Activated T-cell treated with anti-CD3 and anti-CD28 coated beads, Interleukin-2, amount 50 U/mL, for 72 hours (primary cell): ENCODE measurements around the gene CYP27B1. TPM values are rescaled to one million over a fixed set of nuclear protein-coding genes. Genes with fewer than 3 reads are reported as not detected.

ENCODE experiments used
- ATAC-seq, 2 donors: fragments of 150-1000 bp; cut with Tn5 transposase; replicated peaks in 1 of 2; 2 replicates each; pipeline ENCODE4 v1.10.0; 2021; ENCODE audit warnings: moderate library complexity in 2 of 2, mild to moderate bottlenecking in 1 of 2
- DNase-seq, 2 donors: peaks; one replicate each; pipeline ENCODE4 v3.0.0; 2021 to 2022; ENCODE audit warnings: mixed read lengths in 1 of 2
- H3K27ac Mint-ChIP-seq: one replicate; pipeline ENCODE4 v1.8.0; 2022; ENCODE audit warnings: mild to moderate bottlenecking, moderate library complexity, mixed read lengths
- H3K27me3 Mint-ChIP-seq: one replicate; pipeline ENCODE4 v1.8.0; 2022; ENCODE audit warnings: low read depth, mixed read lengths
- H3K36me3 Mint-ChIP-seq, 2 donors: one replicate each; pipeline ENCODE4 v1.8.0; 2022; ENCODE audit warnings: mixed read lengths in 2 of 2, mild to moderate bottlenecking in 1 of 2; ENCODE audit not compliant: insufficient read depth in 2 of 2
- H3K4me1 Mint-ChIP-seq: one replicate; pipeline ENCODE4 v1.8.0; 2022; ENCODE audit warnings: low read depth, mixed read lengths
- H3K4me3 Mint-ChIP-seq, 2 donors: one replicate each; pipeline ENCODE4 v1.8.0; 2022; ENCODE audit warnings: mild to moderate bottlenecking in 2 of 2, mixed read lengths in 2 of 2, moderate library complexity in 2 of 2
- H3K9me3 Mint-ChIP-seq, 2 donors: one replicate each; pipeline ENCODE4 v1.8.0; 2022; ENCODE audit warnings: mixed read lengths in 2 of 2
- total RNA-seq, 2 donors: library from RNA; stranded (reverse); gene quantifications; one replicate each; pipeline ENCODE4 v1.2.3, GENCODE V29; 2022

Gene CYP27B1
- total RNA-seq, 2 donors from 2014 or later, result 11.1 to 14.7 TPM

GRCh38 chr12:57750561-57751431 lies 16.1 kb downstream of the CYP27B1 start:
- no peak for DNase-seq
- peak overlapping the region; percentile 77 for H3K27ac Mint-ChIP-seq
- peaks cover 57% of the 10 kb centered on the region for H3K4me1 Mint-ChIP-seq
- ATAC-seq, result no peak
- H3K4me3 Mint-ChIP-seq, result peak overlapping the region; percentile 91 to 98
- peaks cover 12 to 32% of the 10 kb centered on the region in 2 donors for H3K36me3 Mint-ChIP-seq
- no peaks in the 10 kb centered on the region for H3K9me3 Mint-ChIP-seq
- H3K27me3 Mint-ChIP-seq, result no peaks in the 10 kb centered on the region

DNA sequence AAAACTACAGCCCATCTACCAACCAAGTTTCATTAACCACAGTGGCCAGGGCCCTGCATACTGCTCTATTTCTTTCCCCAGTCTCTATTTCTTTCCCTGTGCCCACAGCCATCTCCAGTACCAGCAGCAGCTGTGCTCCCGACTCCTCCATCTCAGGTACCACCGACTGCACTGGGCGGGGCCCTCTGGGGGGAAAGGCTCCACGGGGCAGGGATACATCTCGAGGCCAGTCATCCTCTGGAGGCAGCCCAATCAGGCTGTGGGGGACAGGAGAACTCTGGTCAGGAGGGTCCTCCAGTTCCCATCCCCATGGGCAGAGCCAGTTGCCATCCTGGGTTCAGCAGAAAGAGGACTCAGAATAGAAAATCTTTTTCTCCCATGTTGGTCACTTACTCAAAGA lies 17.8 kb downstream of the CYP27B1 start:
- peaks cover 11 to 35% of the 10 kb centered on the region in 2 donors for H3K36me3 Mint-ChIP-seq
- H3K4me3 Mint-ChIP-seq, result no peak overlapping the region
- DNase-seq (no peak), ATAC-seq (no peak)
- H3K9me3 Mint-ChIP-seq, result no peaks in the 10 kb centered on the region
- peaks cover 64% of the 10 kb centered on the region for H3K4me1 Mint-ChIP-seq
- H3K27me3 Mint-ChIP-seq, result no peaks in the 10 kb centered on the region
- no peak overlapping the region for H3K27ac Mint-ChIP-seq

GRCh38 chr12:57746025-57746424 lies 20.9 kb downstream of the CYP27B1 start:
- ATAC-seq, result no peak
- Mint-ChIP-seq H3K36me3 (peaks cover 8 to 28% of the 10 kb centered on the region in 2 donors), H3K9me3 (no peaks in the 10 kb centered on the region), H3K27ac (peak overlapping the region; percentile 65), H3K27me3 (no peaks in the 10 kb centered on the region), H3K4me1 (peaks cover 55% of the 10 kb centered on the region), H3K4me3 (peak overlapping the region; percentile 88 to 99)
- no peak for DNase-seq

GRCh38 chr12:57745485-57745881 lies 21.4 kb downstream of the CYP27B1 start:
- Mint-ChIP-seq H3K27ac (peak overlapping the region; percentile 65), H3K27me3 (no peaks in the 10 kb centered on the region), H3K4me3 (peak overlapping the region; percentile 88 to 99), H3K9me3 (no peaks in the 10 kb centered on the region), H3K4me1 (peaks cover 55% of the 10 kb centered on the region), H3K36me3 (peaks cover 6 to 27% of the 10 kb centered on the region in 2 donors)
- DNase-seq (no peak), ATAC-seq (no peak)

GRCh38 chr12:57744777-57745484 lies 21.9 kb downstream of the CYP27B1 start, which contains the start of gene TSPAN31:
TSPAN31 (plus strand) TSS chr12:57745039; CDS start chr12:57745155, 116 bp downstream.
- Mint-ChIP-seq H3K27me3 (no peaks in the 10 kb centered on the region), H3K4me1 (peaks cover 56% of the 10 kb centered on the region), H3K4me3 (peak within 1 kb of the TSS; percentile 88 to 99), H3K36me3 (peaks cover 4 to 25% of the 10 kb centered on the region in 2 donors), H3K27ac (peak within 1 kb of the TSS; percentile 65), H3K9me3 (no peaks in the 10 kb centered on the region)
- ATAC-seq (peak; percentile 86 to 88), DNase-seq (peak; percentile 95 to 97)

GRCh38 chr12:57744194-57744776 lies 22.6 kb downstream of the CYP27B1 start:
- Mint-ChIP-seq H3K4me3 (peak overlapping the region; percentile 88 to 99), H3K36me3 (peaks cover 4 to 24% of the 10 kb centered on the region in 2 donors), H3K4me1 (peaks cover 63% of the 10 kb centered on the region), H3K27ac (peak overlapping the region; percentile 65), H3K9me3 (no peaks in the 10 kb centered on the region), H3K27me3 (no peaks in the 10 kb centered on the region)
- DNase-seq, result peak; percentile 74 to 83
- peak; percentile 52 to 60 for ATAC-seq

GRCh38 chr12:57743769-57744168 lies 23.1 kb downstream of the CYP27B1 start:
- peak overlapping the region; percentile 65 for H3K27ac Mint-ChIP-seq
- no peaks in the 10 kb centered on the region for H3K9me3 Mint-ChIP-seq
- no peak for ATAC-seq
- peak overlapping the region; percentile 88 to 99 for H3K4me3 Mint-ChIP-seq
- peaks cover 4 to 19% of the 10 kb centered on the region in 2 donors for H3K36me3 Mint-ChIP-seq
- DNase-seq, result no peak
- H3K27me3 Mint-ChIP-seq, result no peaks in the 10 kb centered on the region
- peaks cover 62% of the 10 kb centered on the region for H3K4me1 Mint-ChIP-seq

GRCh38 chr12:57741844-57742738 lies 24.8 kb downstream of the CYP27B1 start:
- Mint-ChIP-seq H3K9me3 (no peaks in the 10 kb centered on the region), H3K36me3 (peaks cover 4 to 6% of the 10 kb centered on the region in 2 donors), H3K27me3 (no peaks in the 10 kb centered on the region), H3K27ac (peak overlapping the region; percentile 74), H3K4me3 (peak overlapping the region; percentile 80), H3K4me1 (peaks cover 62% of the 10 kb centered on the region)
- DNase-seq (peak; percentile 77 to 83), ATAC-seq (peak; percentile 71 to 75)

DNA sequence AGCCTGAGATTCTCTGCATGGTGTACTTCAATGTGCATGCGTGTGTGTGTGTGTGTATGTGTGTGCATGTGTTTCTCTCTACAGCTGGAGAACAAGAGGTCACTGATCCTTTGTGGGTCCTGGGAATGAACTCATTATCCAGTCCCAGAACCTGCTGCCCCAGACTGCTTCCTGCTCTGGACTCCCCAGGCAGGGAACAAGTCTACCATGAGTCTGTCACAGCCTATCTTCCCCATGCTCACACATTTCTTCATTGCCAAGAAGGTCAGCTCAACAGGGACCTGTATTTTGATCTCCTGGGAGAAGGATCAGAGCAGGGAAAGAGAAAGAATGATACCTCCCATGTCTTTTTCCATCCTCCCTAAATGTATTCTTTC lies 25.5 kb downstream of the CYP27B1 start:
- H3K4me1 Mint-ChIP-seq, result peaks cover 66% of the 10 kb centered on the region

GRCh38 chr12:57740656-57741412 lies 26.0 kb downstream of the CYP27B1 start:
- no peaks in the 10 kb centered on the region for H3K27me3 Mint-ChIP-seq
- H3K4me1 Mint-ChIP-seq, result peaks cover 63% of the 10 kb centered on the region
- H3K27ac Mint-ChIP-seq, result peak overlapping the region; percentile 29
- H3K36me3 Mint-ChIP-seq, result peaks cover 4 to 6% of the 10 kb centered on the region in 2 donors
- ATAC-seq (peak; percentile 52 to 69), DNase-seq (peak; percentile 79 to 80)
- H3K9me3 Mint-ChIP-seq, result no peaks in the 10 kb centered on the region
- peak overlapping the region; percentile 80 for H3K4me3 Mint-ChIP-seq

More for the DNA sequence above, 25.5 kb downstream of the CYP27B1 start:
- no peak for DNase-seq
- ATAC-seq, result no peak
- H3K36me3 Mint-ChIP-seq, result peaks cover 4 to 6% of the 10 kb centered on the region in 2 donors
- no peaks in the 10 kb centered on the region for H3K27me3 Mint-ChIP-seq
- peak overlapping the region; percentile 74 for H3K27ac Mint-ChIP-seq
- no peaks in the 10 kb centered on the region for H3K9me3 Mint-ChIP-seq
- H3K4me3 Mint-ChIP-seq, result peak overlapping the region; percentile 80

DNA sequence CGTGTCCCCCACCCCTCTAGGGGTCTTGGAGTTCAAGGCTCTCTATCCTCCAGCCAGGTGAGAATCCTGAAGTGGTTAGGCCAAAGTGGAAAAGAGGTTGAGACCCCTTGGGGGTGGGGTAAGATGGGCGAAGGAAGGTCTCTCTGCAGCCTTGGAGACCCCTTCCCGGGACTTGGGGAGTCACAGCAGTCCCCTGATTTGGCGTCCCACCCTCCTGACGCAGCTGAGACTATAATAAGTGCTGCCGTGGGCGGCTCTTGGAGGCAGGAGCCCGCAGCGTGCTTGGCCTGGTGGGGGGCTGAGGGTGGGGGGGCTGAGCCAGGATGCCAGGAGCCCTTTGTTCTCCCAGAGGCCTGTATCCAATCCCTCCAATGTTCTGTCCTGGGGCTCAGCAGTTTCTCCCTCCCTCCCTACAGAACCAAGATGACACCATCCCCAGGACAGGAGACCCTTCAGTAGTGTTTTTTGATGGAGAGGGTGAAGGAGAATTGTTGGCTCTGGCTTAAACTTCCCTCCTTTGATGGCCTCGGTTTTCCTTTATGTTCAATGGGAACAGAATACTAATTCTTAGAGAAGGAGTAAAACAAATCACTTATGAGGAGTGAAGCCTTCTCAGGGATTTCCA lies 26.9 kb downstream of the CYP27B1 start:
- no peak for ATAC-seq
- H3K9me3 Mint-ChIP-seq, result no peaks in the 10 kb centered on the region

More for the DNA sequence above, 26.9 kb downstream of the CYP27B1 start:
- Mint-ChIP-seq H3K27ac (no peak overlapping the region), H3K36me3 (peaks cover 4 to 6% of the 10 kb centered on the region in 2 donors), H3K4me3 (peak overlapping the region; percentile 61 to 80), H3K27me3 (no peaks in the 10 kb centered on the region), H3K4me1 (peaks cover 57% of the 10 kb centered on the region)
- DNase-seq, result no peak
